Endothelial cell of umbilical vein (primary cell): ENCODE data around the gene FUZ. TPM values are rescaled to one million over a fixed set of nuclear protein-coding genes. Genes with fewer than 3 reads are reported as not detected.
A peak's percentile ranks its signal among the peaks of the same experiment; 100 is the strongest.

ENCODE experiments used
- BruUV-seq: library from RNA; stranded (reverse); fragments of 400-500 nt; replicated peaks from 2 replicates; lab custom pipeline; 2021; lab: Mats Ljungman, UMichigan
- CTCF ChIA-PET: fragments of 300-600, 350-600 bp; sonication (Branson Sonifier 250); formaldehyde crosslinking; loops from one replicate; lab custom pipeline; 2021; ENCODE audit warnings: antibody characterized with exemption, inconsistent platforms; lab: Charles Lee
- POLR2A ChIA-PET: fragments of 300-600, 350-600 bp; sonication (Branson Sonifier 250); formaldehyde crosslinking; loops from one replicate; lab custom pipeline; 2021; ENCODE audit warnings: antibody characterized with exemption, inconsistent platforms; lab: Charles Lee
- DNase-seq: peaks from one replicate; pipeline ENCODE4 v3.0.0-alpha.2; 2011; ENCODE audit warnings: low read depth, low spot score
- FAIRE-seq: peaks from 2 replicates; lab custom pipeline; 2011; peaks lifted over from hg19 to GRCh38; lab: Jason Lieb, UNC
- H2AFZ ChIP-seq: 2 replicates; pipeline ENCODE4 v1.6.0; 2012; ENCODE audit warnings: low read depth, low read length, control low read depth, inconsistent platforms
- H3K27ac ChIP-seq: 2 replicates; pipeline ENCODE4 v1.5.1; 2011; ENCODE audit warnings: low read depth, mild to moderate bottlenecking, control low read depth, low read length, moderate library complexity; ENCODE audit not compliant: insufficient read depth
- H3K27me3 ChIP-seq, 2 experiments: 2 replicates each; pipeline versions ENCODE4 v1.6.0 to v1.6.1; 2011; ENCODE audit warnings: low read length in 2 of 2, mixed read lengths in 1 of 2; ENCODE audit not compliant: control insufficient read depth in 2 of 2, insufficient read depth in 2 of 2
- H3K36me3 ChIP-seq, 2 experiments: 2 replicates in 1 of 2; 3 replicates in 1 of 2; pipeline ENCODE4 v1.5.1; 2011; ENCODE audit warnings: low read length in 2 of 2, mild to moderate bottlenecking in 1 of 2, moderate library complexity in 1 of 2; ENCODE audit not compliant: control insufficient read depth in 2 of 2, insufficient read depth in 2 of 2; ENCODE audit errors: extremely low read depth in 1 of 2
- H3K4me1 ChIP-seq: 3 replicates; pipeline ENCODE4 v1.5.1; 2011; ENCODE audit warnings: mild to moderate bottlenecking, low read length; ENCODE audit not compliant: control insufficient read depth, insufficient read depth; ENCODE audit errors: extremely low read depth
- H3K4me2 ChIP-seq: 2 replicates; pipeline ENCODE4 v1.6.1; 2011; ENCODE audit warnings: low read length, control low read depth, mixed read lengths; ENCODE audit not compliant: insufficient read depth
- H3K4me3 ChIP-seq, 3 experiments: fragments of 200-600 bp in 1 of 3; sonication (generic), shearing (Covaris generic) in 1 of 3; replicated peaks in 1 of 3; 2 replicates each; pipeline ENCODE4 v1.5.1; 2011 to 2016; ENCODE audit warnings: control low read depth in 3 of 3, low read length in 3 of 3, mild to moderate bottlenecking in 2 of 3, inconsistent platforms in 1 of 3, low read depth in 1 of 3, moderate library complexity in 1 of 3; ENCODE audit not compliant: insufficient read depth in 1 of 3
- H3K79me2 ChIP-seq: 2 replicates; pipeline ENCODE4 v1.6.0; 2012; ENCODE audit warnings: low read length, inconsistent platforms; ENCODE audit not compliant: control insufficient read depth, insufficient read depth
- H3K9ac ChIP-seq: replicated peaks from 2 replicates; pipeline ENCODE3; 2011; ENCODE audit warnings: low read length, control low read depth; ENCODE audit not compliant: insufficient read depth; ENCODE audit errors: extremely low read depth
- H3K9me1 ChIP-seq: replicated peaks from 3 replicates; pipeline ENCODE4 v1.6.0; 2011; ENCODE audit warnings: mild to moderate bottlenecking, low read length; ENCODE audit not compliant: control insufficient read depth, insufficient read depth; ENCODE audit errors: extremely low read depth
- H3K9me3 ChIP-seq: replicated peaks from 2 replicates; pipeline ENCODE4 v1.5.1; 2012; ENCODE audit warnings: low read length, inconsistent platforms; ENCODE audit not compliant: control insufficient read depth, insufficient read depth
- H4K20me1 ChIP-seq: replicated peaks from 2 replicates; pipeline ENCODE3; 2011; ENCODE audit warnings: mild to moderate bottlenecking, low read length; ENCODE audit not compliant: control insufficient read depth, insufficient read depth; ENCODE audit errors: extremely low read depth
- CTCF ChIP-seq, 2 donors: IDR thresholded peaks; 1 replicate in 1 of 2; 2 replicates in 1 of 2; pipeline ENCODE4 v1.5.1; 2011; ENCODE audit warnings: low read length in 2 of 2, mild to moderate bottlenecking in 2 of 2, moderate library complexity in 2 of 2, control low read depth in 1 of 2, inconsistent platforms in 1 of 2, low read depth in 1 of 2; ENCODE audit not compliant: insufficient read depth in 1 of 2; ENCODE audit errors: extremely low read depth in 1 of 2
- EZH2 ChIP-seq: IDR thresholded peaks from 2 replicates; pipeline ENCODE4 v1.6.1; 2012; ENCODE audit warnings: borderline replicate concordance, low read depth, mild to moderate bottlenecking, moderate library complexity, low read length, inconsistent platforms; ENCODE audit not compliant: severe bottlenecking
- FOS ChIP-seq: IDR thresholded peaks from 2 replicates; pipeline ENCODE4 v1.6.1; 2011; ENCODE audit warnings: mild to moderate bottlenecking, low read length, moderate library complexity, borderline replicate concordance; ENCODE audit not compliant: insufficient read depth
- GATA2 ChIP-seq: IDR thresholded peaks from 2 replicates; pipeline ENCODE4 v1.7.0; 2011; ENCODE audit warnings: low read depth, mild to moderate bottlenecking, moderate library complexity, mixed read lengths, low read length; ENCODE audit not compliant: insufficient read length, insufficient read depth
- JUN ChIP-seq: IDR thresholded peaks from 2 replicates; pipeline ENCODE4 v1.6.1; 2011; ENCODE audit warnings: borderline replicate concordance, low read depth; ENCODE audit not compliant: insufficient read length, insufficient read depth
- MAX ChIP-seq: IDR thresholded peaks from 2 replicates; pipeline ENCODE4 v1.6.1; 2011; ENCODE audit not compliant: insufficient read depth, insufficient read length
- MYC ChIP-seq: IDR thresholded peaks from one replicate; pipeline ENCODE4 v1.6.1; 2011; ENCODE audit warnings: mild to moderate bottlenecking, low read depth, low read length
- POLR2A ChIP-seq: IDR thresholded peaks from 2 replicates; pipeline ENCODE4 v1.6.1; 2012; ENCODE audit warnings: low read depth, mild to moderate bottlenecking, control low read depth, low read length
- POLR2AphosphoS5 ChIP-seq: IDR thresholded peaks from 2 replicates; pipeline ENCODE4 v1.6.1; 2012; ENCODE audit warnings: low read depth, mild to moderate bottlenecking, control low read depth, low read length, moderate library complexity; ENCODE audit not compliant: insufficient read depth
- dilution Hi-C: fragments of 300-500 bp; cut with MboI; formaldehyde crosslinking; loops from one replicate; pipeline ENCODE4 v1.15.0; 2019; ENCODE audit warnings: low sequenced_read_pairs; ENCODE audit not compliant: extremely low pct_ligation_motif_present
- intact Hi-C: fragments of 100-400 bp; cut with micrococcal nuclease; formaldehyde crosslinking; loops from one replicate; pipeline ENCODE4 v1.10.0; 2022
- polyA plus RNA-seq, 4 experiments: library from polyadenylated mRNA; depleted of rRNA in 3 of 4; stranded (reverse) in 3 of 4; unstranded in 1 of 4; fragments of >200 nt; gene quantifications; 2 replicates each; pipeline versions ENCODE4 v1.2.1 to v1.2.3, GENCODE V29; 2011 to 2012; ENCODE audit warnings: missing spikeins in 1 of 4
- total RNA-seq: library from RNA; stranded (reverse); gene quantifications from 2 replicates; pipeline ENCODE4 v1.2.3, GENCODE V29; 2021

The FUZ gene
- total and polyA plus RNA-seq, 2 donors (not counting 3 experiments of a cell fraction or from before 2014, with no cell fraction given) = 12.3 to 14.0 TPM

- ChIA-PET POLR2A (no interaction called here), CTCF (interaction anchor here (0.8 to 2.0 kb wide), 4 partner anchors 38 to 136 kb away, joined by 3 to 15 read pairs (median 4); partner anchors contain the start of genes PRMT1 and PTOV1)
- intact Hi-C loops = loop anchor here (2.0 kb wide), 1 partner anchor 64 kb away; the partner anchor contains the start of genes AKT1S1 and TBC1D17
- no peaks in the 10 kb centered on the region for H3K9me1 ChIP-seq
- peak overlapping the region; percentile 93 for H3K27ac ChIP-seq
- no peaks in the 10 kb centered on the region for H4K20me1 ChIP-seq
- H3K4me3 ChIP-seq = peak overlapping the region; percentile 57 to 88 (median 59)
- TSS peak; percentile 35 for BruUV-seq
- H3K9ac ChIP-seq = peak overlapping the region; percentile 95
- DNase-seq (no peak), FAIRE-seq (peak; percentile 15)
- H3K27me3 ChIP-seq = no peaks in the 10 kb centered on the region
- no peaks in the 10 kb centered on the region for H3K36me3 ChIP-seq
- H2AFZ ChIP-seq = peak overlapping the region; percentile 73
- no peaks in the 10 kb centered on the region for H3K9me3 ChIP-seq
- peaks cover 23% of the 10 kb centered on the region for H3K4me1 ChIP-seq
- TF ChIP-seq POLR2A (no peak), GATA2 (no peak), MYC (no peak), CTCF (IDR thresholded peaks at IDR 0.05; ENCODE audit: extremely low read depth in 1 of 2, insufficient read depth in 1 of 2, low read depth in 1 of 2, low read length in 2 of 2) (no peak), POLR2AphosphoS5 (no peak), JUN (no peak), MAX (no peak), EZH2 (no peak), FOS (no peak)
- dilution Hi-C loops = no loop called here
- H3K4me2 ChIP-seq = peak overlapping the region; percentile 80
- H3K79me2 ChIP-seq = no peaks in the 10 kb centered on the region
Measured at GRCh38 chr19:49812452-49812996, 568 bp downstream of the FUZ start.
